Measurements from ENCODE around the gene IMPDH2.

- TF ChIP-seq CTCF (IDR thresholded peaks at IDR 0.05 in 2 of 3, conservative IDR thresholded peaks at IDR 0.05 in 1 of 3; ENCODE audit: borderline replicate concordance in 1 of 3, insufficient read depth in 1 of 3, low read depth in 2 of 3, low read length in 2 of 3): no peak
- TF ChIP-seq POLR2A (IDR thresholded peaks at IDR 0.05; ENCODE audit: borderline replicate concordance, extremely low read depth, insufficient read depth, insufficient read length): no peak
- no peak for TF ChIP-seq EZH2 (IDR thresholded peaks at IDR 0.05)
- no peak for TF ChIP-seq JUND (IDR thresholded peaks at IDR 0.05)
Measured at GRCh38 chr3:49005998-49006397, 23.2 kb downstream of the IMPDH2 start.

Data from HCT116 (cell line).